Panc1 (cell line): ENCODE data around the gene UBE2K. TPM values are rescaled to one million over a fixed set of nuclear protein-coding genes. Genes with fewer than 3 reads are reported as not detected.

ENCODE experiments used
- ATAC-seq: fragments of 200-7000 bp; cut with Tn5 transposase; 2 replicates; pipeline ENCODE4 v1.9.1; 2020; ENCODE audit warnings: mild to moderate bottlenecking, moderate library complexity
- BruUV-seq: library from RNA; stranded (reverse); fragments of 400-500 nt; replicated peaks from 2 replicates; lab custom pipeline; 2021; lab: Mats Ljungman, UMichigan
- CTCF ChIA-PET: fragments of 300-600 bp; sonication (Branson Sonifier 250); formaldehyde crosslinking; loops from one replicate; lab custom pipeline; 2022; ENCODE audit warnings: antibody characterized with exemption; lab: Charles Lee
- POLR2A ChIA-PET: fragments of 300-600 bp; sonication (Branson Sonifier 250); formaldehyde crosslinking; loops from one replicate; lab custom pipeline; 2022; ENCODE audit warnings: antibody characterized with exemption; lab: Charles Lee
- DNase-seq: peaks from one replicate; pipeline ENCODE4 v3.0.0-alpha.2; 2010; ENCODE audit warnings: low read depth, low spot score
- H3K27ac ChIP-seq: 2 replicates; pipeline ENCODE4 v1.5.1; 2011; ENCODE audit warnings: mild to moderate bottlenecking, low read length, inconsistent platforms
- H3K27me3 ChIP-seq: fragments of 200-500 bp; sonication (Bioruptor generic); 2 replicates; pipeline ENCODE4 v1.6.0; 2014; ENCODE audit warnings: low read length, inconsistent platforms; ENCODE audit not compliant: control insufficient read depth, insufficient read depth
- H3K36me3 ChIP-seq: fragments of 200-500 bp; sonication (Bioruptor generic); 2 replicates; pipeline ENCODE4 v1.5.1; 2014; ENCODE audit warnings: inconsistent platforms, mild to moderate bottlenecking, low read length, moderate library complexity; ENCODE audit not compliant: control insufficient read depth, insufficient read depth
- H3K4me1 ChIP-seq: 2 replicates; pipeline ENCODE4 v1.5.1; 2011; ENCODE audit warnings: inconsistent platforms, mild to moderate bottlenecking, low read length, moderate library complexity; ENCODE audit not compliant: control insufficient read depth, insufficient read depth
- H3K4me3 ChIP-seq, 2 experiments: 2 replicates each; pipeline ENCODE4 v1.5.1; 2011 to 2012; ENCODE audit warnings: low read depth in 2 of 2, low read length in 2 of 2, mild to moderate bottlenecking in 2 of 2, inconsistent platforms in 1 of 2, moderate library complexity in 1 of 2
- H3K9me3 ChIP-seq: fragments of 200-500 bp; sonication (Bioruptor generic); 2 replicates; pipeline ENCODE4 v1.5.1; 2014; ENCODE audit warnings: low read depth, mild to moderate bottlenecking, inconsistent platforms, low read length, moderate library complexity; ENCODE audit not compliant: control insufficient read depth, insufficient read depth
- CTCF ChIP-seq: fragments of 450-650 bp; IDR thresholded peaks from 2 replicates; pipeline ENCODE4 v1.5.1; 2017; ENCODE audit warnings: mild to moderate bottlenecking
- POLR2AphosphoS5 ChIP-seq: IDR thresholded peaks from 2 replicates; pipeline ENCODE4 v1.6.1; 2012; ENCODE audit warnings: mild to moderate bottlenecking, low read depth, low read length, moderate library complexity
- REST ChIP-seq, 2 experiments: IDR thresholded peaks; 2 replicates each; pipeline ENCODE4 v1.6.1; 2011 to 2012; ENCODE audit warnings: low read depth in 2 of 2, control low read depth in 1 of 2, low read length in 1 of 2, mild to moderate bottlenecking in 1 of 2, moderate library complexity in 1 of 2; ENCODE audit not compliant: insufficient read depth in 1 of 2
- SIN3A ChIP-seq: IDR thresholded peaks from 2 replicates; pipeline ENCODE4 v1.6.1; 2012; ENCODE audit warnings: low read depth, mild to moderate bottlenecking, low read length, moderate library complexity, borderline replicate concordance; ENCODE audit not compliant: insufficient read depth
- TCF7L2 ChIP-seq: IDR thresholded peaks from 2 replicates; pipeline ENCODE4 v1.6.1; 2011; ENCODE audit warnings: mild to moderate bottlenecking, low read depth, low read length, inconsistent platforms
- in situ Hi-C: cut with HindIII; loops from 2 replicates; pipeline ENCODE4 v1.10.0; 2016; ENCODE audit warnings: low sequenced_read_pairs, low pct_unique_long_range_greater_than_20kb
- intact Hi-C: fragments of 100-400 bp; cut with micrococcal nuclease; formaldehyde crosslinking; loops from one replicate; pipeline ENCODE4 v1.10.0; 2022; ENCODE audit not compliant: unreplicated experiment
- total RNA-seq: library from RNA; stranded (reverse); gene quantifications from one replicate; pipeline ENCODE4 v1.2.1, GENCODE V29; 2021; ENCODE audit not compliant: unreplicated experiment

The UBE2K gene
- total RNA-seq, 1 experiment from 2014 or later: 84.1 TPM

GRCh38 chr4:39756159-39756558 is 58.2 kb downstream of the UBE2K start:
- CTCF ChIA-PET: no interaction called here
- no peaks in the 10 kb centered on the region for H3K27me3 ChIP-seq
- no peak overlapping the region for H3K4me3 ChIP-seq
- H3K36me3 ChIP-seq: peaks cover 7% of the 10 kb centered on the region
- TF ChIP-seq SIN3A (no peak), TCF7L2 (no peak), CTCF (no peak), POLR2AphosphoS5 (no peak), REST (IDR thresholded peaks at IDR 0.05; ENCODE audit: insufficient read depth in 1 of 2, low read depth in 2 of 2, low read length in 1 of 2) (no peak)
- POLR2A ChIA-PET: no interaction called here
- H3K27ac ChIP-seq: no peak overlapping the region
- in situ Hi-C loops (no loop called here), intact Hi-C loops (no loop called here)
- no peaks in the 10 kb centered on the region for H3K9me3 ChIP-seq
- ATAC-seq (no peak), DNase-seq (no peak)
- BruUV-seq: no TSS peak
- no peaks in the 10 kb centered on the region for H3K4me1 ChIP-seq

- ATAC-seq (no peak), DNase-seq (no peak)
- ChIA-PET POLR2A (no interaction called here), CTCF (no interaction called here)
- no peaks in the 10 kb centered on the region for H3K27me3 ChIP-seq
- H3K9me3 ChIP-seq: no peaks in the 10 kb centered on the region
- no TSS peak for BruUV-seq
- H3K36me3 ChIP-seq: peaks cover 7% of the 10 kb centered on the region
- TF ChIP-seq TCF7L2 (no peak), CTCF (no peak), REST (IDR thresholded peaks at IDR 0.05; ENCODE audit: insufficient read depth in 1 of 2, low read depth in 2 of 2, low read length in 1 of 2) (no peak), SIN3A (no peak), POLR2AphosphoS5 (no peak)
- in situ Hi-C loops (no loop called here), intact Hi-C loops (no loop called here)
- no peaks in the 10 kb centered on the region for H3K4me1 ChIP-seq
- H3K4me3 ChIP-seq: no peak overlapping the region
- no peak overlapping the region for H3K27ac ChIP-seq
Measured at GRCh38 chr4:39758176-39758575, 60.2 kb downstream of the UBE2K start.
